H54 (cell line): ENCODE measurements around the gene SLC35F3.
"Not testable (repeated sequence)": the region's sequence is repeated elsewhere in the genome, so short reads cannot be mapped to it uniquely, and the experiment has no call there.

Source experiments
- DNase-seq: peaks from one replicate; pipeline ENCODE4 v3.0.0; 2011; ENCODE audit warnings: low spot score, mixed read lengths; ENCODE audit not compliant: insufficient read length
- FAIRE-seq: peaks from 3 replicates; lab custom pipeline; 2011; peaks lifted over from hg19 to GRCh38; lab: Jason Lieb, UNC
- POLR2A ChIP-seq: IDR thresholded peaks from 2 replicates; pipeline ENCODE4 v1.6.1; 2011; ENCODE audit warnings: low read depth, mild to moderate bottlenecking, low read length

The SLC35F3 gene

DNA sequence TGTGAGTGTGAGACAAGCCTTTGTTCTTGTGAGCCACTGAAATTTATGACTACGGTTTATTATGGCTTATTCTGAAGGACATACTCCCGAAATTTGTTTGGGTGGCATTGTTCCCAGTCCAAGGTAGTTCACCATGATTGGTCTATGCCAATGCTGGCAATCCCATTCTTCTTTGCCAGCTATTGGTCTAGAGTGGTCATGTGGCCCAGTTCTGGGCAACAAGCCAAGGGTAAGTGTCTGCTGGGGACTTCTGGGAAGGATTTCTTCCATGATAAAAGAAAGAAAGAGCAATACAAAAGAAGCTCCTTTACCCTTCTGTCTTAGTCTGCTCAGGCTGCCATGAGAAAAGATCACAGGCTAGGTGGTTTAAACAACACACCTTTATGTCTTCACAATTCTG is 201.6 kb downstream of the SLC35F3 start:
- TF ChIP-seq POLR2A = no peak
- DNase-seq (no peak), FAIRE-seq (no peak)

DNA sequence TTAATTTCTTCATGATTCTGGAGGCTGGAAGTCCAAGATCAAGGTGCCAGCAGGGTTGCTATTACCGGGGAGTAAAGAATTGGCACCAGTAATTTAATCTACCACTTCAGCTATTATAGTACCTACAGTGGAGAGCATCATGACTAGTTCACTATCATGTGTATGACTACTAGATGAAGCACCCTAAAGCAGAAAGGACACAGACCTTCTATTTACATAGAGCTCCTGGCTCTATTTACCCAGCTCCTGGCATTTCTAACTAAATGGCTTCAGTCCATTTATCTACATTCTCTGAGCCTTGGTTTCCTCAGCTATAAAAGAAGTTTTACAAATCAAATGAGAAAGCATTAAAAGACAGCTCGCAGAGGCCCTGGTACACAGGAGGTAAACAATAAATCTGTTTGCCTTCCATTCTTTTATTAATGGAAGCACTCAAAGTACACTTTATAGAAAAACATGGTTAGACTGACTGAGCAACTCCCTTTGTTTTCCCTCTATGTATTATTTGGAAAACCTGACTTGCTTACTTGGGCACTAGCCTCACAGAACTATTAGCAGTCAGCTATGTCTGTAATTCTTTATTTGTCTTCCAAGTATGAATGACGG is 203.0 kb downstream of the SLC35F3 start:
- TF ChIP-seq POLR2A = no peak
- DNase-seq (no peak), FAIRE-seq (no peak)

DNA sequence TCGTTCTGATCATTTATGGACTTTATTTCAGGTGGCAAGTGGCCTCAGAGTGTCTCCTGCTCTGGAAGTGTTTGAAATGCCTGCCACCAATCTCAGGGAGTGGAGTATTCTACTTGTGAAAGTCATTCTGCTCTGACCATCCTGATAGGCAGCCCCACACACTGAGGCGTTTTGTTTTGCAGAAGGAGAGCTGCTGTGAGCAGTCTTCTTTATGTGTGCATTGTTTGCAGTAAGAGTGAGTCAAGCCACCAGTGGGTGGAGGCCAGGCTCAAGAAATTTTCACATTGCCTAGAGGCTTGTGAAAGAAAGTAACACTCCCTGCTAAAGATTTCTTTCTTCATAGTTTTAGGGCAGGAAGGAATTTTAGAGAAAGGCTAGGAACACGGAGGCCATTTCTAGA is 204.4 kb downstream of the SLC35F3 start:
- FAIRE-seq = no peak
- no peak for DNase-seq
- TF ChIP-seq POLR2A = no peak

DNA sequence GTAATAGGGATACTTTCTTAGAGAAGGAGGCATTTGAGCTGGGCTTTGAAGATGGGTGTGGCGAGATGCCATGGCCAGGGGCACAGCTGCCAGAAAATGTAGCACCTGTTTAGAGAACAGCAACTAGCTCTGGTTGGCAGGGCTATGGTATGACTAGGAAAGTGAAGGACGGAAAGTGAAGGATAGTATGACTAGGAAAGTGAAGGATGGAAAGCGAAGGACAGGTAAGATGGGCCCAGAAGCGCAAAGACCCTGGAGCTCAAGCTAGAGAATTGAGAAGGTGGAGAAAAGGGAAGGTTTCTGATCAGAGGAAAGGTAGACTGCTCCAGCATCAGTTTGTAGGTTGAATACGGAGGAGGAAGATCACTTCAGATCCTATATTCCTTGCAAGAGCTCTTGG is 205.4 kb downstream of the SLC35F3 start:
- DNase-seq (no peak), FAIRE-seq (no peak)
- TF ChIP-seq POLR2A = no peak

DNA sequence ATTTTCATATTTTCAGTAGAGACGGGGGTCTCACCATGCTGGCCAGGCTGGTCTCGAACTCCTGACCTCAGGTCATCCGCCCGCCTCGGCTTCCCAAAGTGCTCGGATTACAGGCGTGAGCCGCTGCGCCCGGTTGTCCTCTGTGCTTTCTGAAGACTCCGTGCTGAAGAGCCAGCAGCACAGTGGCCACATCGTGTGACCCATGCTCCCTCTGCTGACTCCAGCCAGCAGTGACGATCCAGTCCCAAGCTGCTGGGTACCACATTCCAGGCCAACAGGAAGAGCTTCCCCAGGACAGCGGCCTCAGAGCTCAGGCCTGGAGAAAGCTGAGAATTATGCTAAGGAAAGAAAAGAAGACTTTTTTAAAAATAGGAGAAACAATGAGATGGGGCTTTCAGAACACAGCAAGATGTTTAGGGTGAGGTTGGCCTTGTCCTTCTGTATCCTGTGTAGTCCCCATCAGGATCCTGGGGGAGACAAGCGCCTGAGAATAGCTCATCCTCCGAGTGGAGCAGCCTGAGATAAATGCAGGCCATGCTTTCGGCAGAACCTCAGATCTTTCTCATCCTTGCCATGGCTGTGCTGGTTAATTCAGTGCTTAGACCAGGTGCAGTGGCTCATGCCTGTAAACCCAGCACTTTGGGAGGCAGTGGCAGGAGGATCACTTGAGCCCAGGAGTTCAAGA is 207.1 kb downstream of the SLC35F3 start:
- no peak for TF ChIP-seq POLR2A
- FAIRE-seq = no peak

DNA sequence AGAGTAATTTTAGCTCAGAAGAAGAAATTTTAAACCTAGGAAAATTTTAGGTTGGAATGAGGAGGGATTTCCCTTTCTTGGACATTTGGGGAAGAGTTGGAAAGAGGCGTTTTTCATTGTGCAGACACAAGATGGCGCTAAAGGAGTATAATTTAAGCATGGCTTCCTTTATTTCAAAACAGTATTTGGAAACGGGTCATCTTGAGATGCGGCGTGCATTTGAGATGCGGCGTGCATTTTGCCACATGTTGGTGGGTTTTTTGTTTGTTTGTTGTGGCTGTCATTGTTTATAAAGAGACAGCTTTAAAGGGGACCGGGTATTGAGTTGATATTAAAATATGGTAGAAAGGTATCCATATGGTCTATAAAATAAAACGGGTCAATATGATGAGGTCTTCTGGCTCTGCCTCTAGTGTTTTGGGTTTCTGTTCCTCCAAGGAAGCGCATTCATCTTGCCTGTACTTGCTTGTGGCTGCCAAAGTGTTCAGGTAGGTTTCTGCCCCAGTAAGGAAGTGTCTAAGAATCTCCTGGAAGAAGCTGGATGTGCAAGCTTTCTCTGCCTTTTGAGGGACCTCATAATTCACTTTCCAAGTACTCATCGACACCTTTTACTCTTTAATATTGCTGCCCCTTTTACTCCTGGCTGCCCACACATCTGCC is 210.3 kb downstream of the SLC35F3 start:
- TF ChIP-seq POLR2A = no peak
- no peak for FAIRE-seq
- peak; percentile 12 for DNase-seq

More for the DNA sequence above, 207.1 kb downstream of the SLC35F3 start:
- DNase-seq = no peak

DNA sequence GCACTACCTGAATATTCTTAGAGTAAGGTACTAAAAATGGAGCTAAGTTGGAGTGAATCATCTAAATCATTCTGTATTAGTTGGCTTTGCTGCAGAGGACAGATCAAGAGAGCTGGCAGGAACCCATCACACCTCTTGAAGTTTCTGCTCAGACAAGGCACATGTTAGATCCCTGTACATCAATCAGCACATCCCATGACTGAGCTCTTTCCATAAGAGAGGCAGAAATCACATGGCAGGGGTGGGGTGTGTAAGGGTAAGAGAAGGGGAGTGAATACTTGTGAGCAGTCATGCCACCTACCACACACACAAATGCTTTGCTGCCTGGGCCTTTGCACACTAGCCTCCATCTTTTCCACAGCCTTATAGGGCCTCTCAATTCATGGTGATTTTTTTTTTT is 214.4 kb downstream of the SLC35F3 start:
- FAIRE-seq = no peak
- no peak for DNase-seq
- TF ChIP-seq POLR2A = no peak

DNA sequence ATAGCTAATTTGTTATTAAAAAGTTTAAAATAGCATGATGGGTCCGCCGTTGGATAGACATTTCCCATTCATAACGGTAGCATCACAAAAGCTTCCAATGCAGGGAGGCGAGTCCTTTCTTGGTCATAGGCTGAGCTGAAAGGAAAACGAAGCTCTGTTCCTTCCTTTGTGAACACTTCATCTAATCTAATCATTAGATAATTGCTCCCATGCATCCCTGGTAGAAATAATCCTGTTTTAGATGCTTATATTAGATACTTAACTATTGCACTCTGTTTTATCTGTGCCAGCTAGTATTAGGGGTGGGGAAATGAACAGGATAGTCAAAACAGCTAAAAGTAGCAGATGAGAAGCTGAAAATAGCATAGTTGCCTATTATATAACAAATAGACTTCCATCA is 215.0 kb downstream of the SLC35F3 start:
- no peak for TF ChIP-seq POLR2A
- no peak for FAIRE-seq

DNA sequence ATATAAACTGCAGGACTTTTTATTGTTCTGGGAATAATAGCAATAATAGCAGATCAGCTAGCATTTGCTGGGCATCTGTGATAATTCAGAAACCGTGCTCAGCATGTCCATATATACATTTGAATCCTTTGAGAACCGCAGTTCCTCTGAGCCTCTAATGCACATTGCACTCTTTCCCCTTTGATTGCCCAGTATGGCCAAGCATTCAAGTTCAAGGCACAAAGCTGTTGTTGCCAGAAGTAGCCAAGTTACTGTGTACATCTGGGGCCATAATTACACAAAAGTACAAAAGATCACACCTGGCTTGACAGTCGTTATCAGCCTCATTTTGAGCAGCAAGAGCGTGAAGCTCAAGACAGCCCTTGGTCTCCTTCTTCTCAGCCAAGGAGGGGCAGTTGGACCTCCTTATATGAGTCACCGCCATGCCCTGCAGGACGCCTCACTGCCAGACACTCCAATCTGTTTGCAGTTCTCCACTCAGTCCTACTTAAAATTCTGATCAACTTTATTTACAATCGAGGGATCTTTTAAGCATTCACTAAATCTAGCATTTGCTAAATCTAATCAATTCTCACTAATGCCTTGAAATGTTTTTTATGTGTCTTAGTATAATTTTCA is 216.0 kb downstream of the SLC35F3 start:
- FAIRE-seq (no peak), DNase-seq (no peak)
- no peak for TF ChIP-seq POLR2A

More for the DNA sequence above, 215.0 kb downstream of the SLC35F3 start:
- DNase-seq = no peak

DNA sequence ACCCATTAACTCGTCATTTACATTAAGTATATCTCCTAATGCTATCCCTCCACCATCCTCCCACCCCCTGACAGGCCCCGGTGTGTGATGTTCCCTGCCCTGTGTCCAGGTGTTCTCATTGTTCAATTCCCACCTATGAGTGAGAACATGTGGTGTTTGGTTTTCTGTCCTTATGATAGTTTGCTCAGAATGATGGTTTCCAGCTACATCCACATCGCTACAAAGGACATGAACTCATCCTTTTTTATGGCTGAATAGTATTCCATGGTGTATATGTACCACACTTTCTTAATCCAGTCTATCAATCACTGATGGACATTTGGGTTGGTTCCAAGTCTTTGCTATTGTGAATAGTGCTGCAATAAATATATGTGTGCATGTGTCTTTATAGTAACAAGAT is 217.2 kb downstream of the SLC35F3 start:
- not testable (repeated sequence) for DNase-seq, FAIRE-seq

DNA sequence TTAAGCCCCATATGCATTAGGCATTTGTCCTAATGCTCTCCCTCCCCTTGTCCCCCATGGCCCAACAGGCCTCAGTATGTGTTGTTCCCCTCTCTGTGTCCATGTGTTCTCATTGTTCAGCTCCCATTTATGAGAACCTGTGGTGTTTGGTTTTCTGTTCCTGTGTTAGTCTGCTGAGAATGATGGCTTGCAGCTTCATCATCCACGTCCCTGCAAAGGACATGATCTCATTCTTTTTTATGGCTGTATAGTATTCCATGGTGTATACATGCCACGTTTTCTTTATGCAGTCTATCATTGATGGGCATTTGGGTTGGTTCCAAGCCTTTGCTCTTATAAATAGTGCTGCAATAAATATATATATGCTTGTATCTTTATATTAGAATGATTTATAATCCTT is 218.1 kb downstream of the SLC35F3 start:
- DNase-seq, FAIRE-seq: not testable (repeated sequence)

DNA sequence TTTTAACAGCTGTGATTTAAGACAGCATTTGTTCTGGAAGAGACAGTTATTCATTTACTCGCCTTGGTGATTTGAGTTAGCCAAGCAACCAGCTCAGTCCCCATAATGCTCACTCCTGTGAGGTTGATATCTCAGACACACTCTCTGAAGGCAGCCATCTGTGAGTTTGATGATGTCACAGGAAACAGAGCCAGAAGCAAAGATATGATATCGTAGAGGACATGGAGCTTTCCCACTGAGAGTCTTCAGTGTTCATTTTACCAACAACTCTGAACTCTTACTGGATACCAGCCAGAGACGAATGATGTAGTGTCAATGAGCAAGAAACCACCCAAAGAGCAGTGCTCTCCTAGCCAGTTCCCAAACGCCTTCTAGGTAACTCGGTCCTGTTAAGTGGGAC is 219.4 kb downstream of the SLC35F3 start:
- no peak for FAIRE-seq
- DNase-seq = no peak
- TF ChIP-seq POLR2A = no peak

DNA sequence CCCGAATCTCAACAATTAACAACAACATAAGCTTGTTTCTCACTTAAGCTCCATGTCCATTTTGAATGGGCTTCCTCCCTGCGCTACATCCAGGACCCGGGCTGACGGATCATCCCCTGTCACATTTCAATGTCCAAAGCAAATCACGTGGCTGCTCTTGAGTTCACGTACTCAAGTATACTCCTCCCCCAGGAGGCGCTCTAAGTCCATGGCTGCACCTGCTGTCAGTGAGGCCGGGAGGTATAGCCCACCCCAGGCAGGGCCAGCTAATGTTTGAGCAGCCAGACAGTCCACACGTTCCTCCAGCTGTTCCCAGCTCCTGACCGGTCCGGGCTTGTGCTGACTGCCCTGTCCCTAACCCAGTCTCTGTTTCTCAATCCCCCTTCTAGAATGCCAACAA is 220.8 kb downstream of the SLC35F3 start:
- no peak for TF ChIP-seq POLR2A
- peak; percentile 37 for DNase-seq
- FAIRE-seq = no peak

DNA sequence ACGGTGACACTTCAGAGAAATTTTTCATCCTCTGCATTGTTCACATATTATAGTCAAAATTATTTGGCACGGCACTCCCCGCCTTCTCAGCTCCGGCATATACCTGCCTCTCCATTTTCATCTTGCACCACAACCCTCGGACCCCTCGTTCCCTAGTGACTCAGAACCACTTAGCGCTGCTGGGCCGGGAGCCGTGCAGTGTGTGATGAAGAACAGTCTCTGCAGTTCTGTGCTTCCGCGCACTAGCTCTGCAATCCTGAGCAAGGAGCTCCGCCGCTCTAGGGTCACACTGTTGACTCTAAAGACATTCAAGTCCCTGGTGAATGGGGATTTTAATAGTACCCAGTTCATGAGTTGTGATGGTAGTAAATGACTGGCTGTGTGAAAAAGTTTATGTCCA is 221.2 kb downstream of the SLC35F3 start:
- TF ChIP-seq POLR2A = no peak
- DNase-seq = no peak
- FAIRE-seq = no peak
